22Rv1 (cell line): ENCODE results near the gene MEI4.

ENCODE experiments used
- ZFX ChIP-seq: fragments of 450-650 bp; IDR thresholded peaks from 2 replicates; pipeline ENCODE4 v1.6.1; 2017; ENCODE audit warnings: antibody characterized with exemption, borderline replicate concordance
- TF ChIP-seq, protein P1 (sequence below): fragments of 450-650 bp; IDR thresholded peaks from 2 replicates; pipeline ENCODE4 v1.5.1; 2017; ENCODE audit warnings: mild to moderate bottlenecking

DNA sequence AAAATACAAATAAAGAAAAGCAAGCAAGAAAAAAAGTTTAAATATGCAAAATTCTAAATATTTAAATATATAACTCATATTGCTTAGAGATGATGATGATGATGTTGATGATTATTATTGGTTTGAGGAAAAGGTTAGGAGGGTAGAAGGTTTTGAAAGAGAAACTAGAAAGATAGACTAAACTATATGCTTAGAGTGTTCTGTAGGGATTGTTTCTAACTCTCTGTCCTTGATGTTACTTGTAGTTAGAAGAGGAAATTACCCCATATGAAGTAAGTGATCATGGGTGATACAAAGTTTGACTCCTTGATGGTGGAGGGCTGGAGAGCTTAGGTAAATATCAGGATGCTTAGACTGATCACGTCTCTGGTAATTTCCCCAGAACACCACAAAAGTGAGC is 159.5 kb downstream of the MEI4 start:
- TF ChIP-seq, protein P1, sequence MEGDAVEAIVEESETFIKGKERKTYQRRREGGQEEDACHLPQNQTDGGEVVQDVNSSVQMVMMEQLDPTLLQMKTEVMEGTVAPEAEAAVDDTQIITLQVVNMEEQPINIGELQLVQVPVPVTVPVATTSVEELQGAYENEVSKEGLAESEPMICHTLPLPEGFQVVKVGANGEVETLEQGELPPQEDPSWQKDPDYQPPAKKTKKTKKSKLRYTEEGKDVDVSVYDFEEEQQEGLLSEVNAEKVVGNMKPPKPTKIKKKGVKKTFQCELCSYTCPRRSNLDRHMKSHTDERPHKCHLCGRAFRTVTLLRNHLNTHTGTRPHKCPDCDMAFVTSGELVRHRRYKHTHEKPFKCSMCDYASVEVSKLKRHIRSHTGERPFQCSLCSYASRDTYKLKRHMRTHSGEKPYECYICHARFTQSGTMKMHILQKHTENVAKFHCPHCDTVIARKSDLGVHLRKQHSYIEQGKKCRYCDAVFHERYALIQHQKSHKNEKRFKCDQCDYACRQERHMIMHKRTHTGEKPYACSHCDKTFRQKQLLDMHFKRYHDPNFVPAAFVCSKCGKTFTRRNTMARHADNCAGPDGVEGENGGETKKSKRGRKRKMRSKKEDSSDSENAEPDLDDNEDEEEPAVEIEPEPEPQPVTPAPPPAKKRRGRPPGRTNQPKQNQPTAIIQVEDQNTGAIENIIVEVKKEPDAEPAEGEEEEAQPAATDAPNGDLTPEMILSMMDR = no peak
- no peak for TF ChIP-seq ZFX
